HG03354 (cell line): Measurements from ENCODE around the gene CACNA1C.

ENCODE experiments used
- ATAC-seq: cut with Tn5 transposase; IDR thresholded peaks from one replicate; pipeline ENCODE4 v1.9.1; 2021; ENCODE audit warnings: mild to moderate bottlenecking; ENCODE audit not compliant: unreplicated experiment, poor library complexity, severe bottlenecking

Gene CACNA1C

GRCh38 chr12:2449586-2449985 lies 396.8 kb downstream of the CACNA1C start:
- no peak for ATAC-seq

DNA sequence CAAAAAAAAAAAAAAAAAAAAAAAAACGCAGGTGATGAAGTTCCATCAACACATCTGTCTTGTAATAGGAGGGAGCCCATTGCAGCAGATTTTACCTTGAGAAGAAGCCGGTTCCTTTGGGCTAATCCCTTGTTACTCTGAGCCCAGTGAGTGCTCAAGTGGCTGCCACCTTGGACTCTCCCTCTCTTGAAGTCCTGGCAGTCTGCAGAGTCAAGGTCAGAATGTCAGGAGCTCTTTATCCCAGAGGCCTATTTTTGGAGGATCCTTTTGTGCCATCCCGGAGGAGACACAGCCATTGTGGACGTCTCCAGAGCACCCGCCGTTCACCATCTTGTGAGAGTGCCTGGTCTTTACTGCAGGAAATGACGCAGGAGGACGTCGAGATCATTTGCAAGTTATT lies 397.8 kb downstream of the CACNA1C start:
- no peak for ATAC-seq

DNA sequence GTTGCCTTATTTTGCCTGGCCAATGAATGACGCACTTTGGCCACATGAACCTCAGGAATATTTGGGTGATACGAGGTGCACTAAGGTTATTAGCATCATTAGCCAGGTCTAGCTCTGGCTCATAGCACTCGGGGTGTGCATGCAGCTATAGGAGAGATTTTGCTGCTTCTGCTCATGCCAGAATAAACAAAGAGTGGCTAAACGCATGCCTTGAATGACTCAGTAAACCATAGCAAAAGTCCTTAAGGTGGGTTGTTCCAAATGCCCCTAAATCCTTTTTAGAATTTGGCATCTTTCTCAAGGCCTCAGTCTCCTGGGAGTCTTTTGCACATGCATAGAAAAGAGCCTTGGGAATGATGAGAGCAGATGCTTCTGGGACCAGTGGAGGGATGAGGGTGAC lies 398.2 kb downstream of the CACNA1C start:
- no peak for ATAC-seq

GRCh38 chr12:2451497-2451896 lies 398.7 kb downstream of the CACNA1C start:
- ATAC-seq, result no peak

GRCh38 chr12:2453076-2453760 lies 400.4 kb downstream of the CACNA1C start:
- no peak for ATAC-seq

DNA sequence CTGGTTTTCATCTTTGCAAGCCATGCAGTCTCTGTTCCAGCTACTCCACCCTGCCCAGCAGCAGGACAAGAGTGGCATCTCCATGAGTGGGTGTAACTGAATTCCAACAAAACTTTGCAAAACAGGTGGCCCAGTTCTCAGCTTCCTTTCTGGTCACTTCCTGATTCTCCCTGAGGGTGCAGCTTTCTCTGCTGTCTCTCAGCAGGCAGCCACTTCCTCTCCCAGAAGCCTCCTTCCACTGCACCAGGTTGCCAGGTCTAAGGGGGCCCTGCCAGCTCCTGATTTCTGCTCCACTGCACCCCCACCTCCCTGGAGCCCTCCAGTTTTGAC lies 400.9 kb downstream of the CACNA1C start:
- no peak for ATAC-seq

DNA sequence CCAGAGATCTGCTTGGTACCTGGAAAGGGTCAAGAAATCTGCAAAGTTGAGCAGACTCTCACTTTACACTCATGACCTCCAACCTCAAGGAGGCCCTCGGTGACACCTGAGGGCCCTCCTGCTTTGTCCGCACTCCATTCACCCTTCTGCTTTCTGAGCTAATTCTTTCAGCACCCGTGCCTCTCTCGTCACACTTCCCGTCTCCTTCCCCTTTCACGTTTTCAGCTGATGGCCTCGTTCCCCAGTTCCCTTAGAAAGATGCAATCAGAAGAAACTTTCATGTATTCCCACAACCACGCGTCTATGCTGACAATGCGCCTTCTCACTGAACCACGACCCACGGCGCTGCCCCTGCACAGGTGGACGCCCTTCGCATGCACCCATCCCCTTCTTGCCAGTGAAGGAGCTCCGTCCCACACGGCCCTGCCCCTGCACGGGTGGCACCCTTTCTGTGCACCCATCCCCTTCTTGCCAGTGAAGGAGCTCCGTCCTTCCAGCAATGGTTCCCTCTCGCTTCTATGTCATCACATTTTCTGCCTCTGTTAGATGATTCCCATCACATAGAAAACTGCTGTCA lies 401.9 kb downstream of the CACNA1C start:
- ATAC-seq, result no peak

DNA sequence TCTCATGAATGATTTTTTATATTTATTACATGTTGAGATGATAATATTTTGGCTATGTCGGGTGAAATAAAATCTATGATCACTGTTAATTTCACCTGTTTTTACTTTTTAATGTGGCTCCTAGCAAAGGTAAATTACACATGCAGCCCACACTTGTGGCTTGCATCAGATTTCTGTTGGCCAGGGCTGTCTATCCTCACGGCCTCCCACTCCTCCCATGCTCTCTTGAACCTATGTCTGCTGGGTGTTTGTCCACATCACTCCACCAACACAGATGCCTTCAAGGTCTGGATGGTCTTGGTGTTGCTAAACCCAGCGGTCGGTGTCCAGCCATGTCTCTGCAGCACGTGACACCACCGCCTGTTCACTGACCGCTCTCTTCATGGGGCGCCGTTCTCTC lies 402.6 kb downstream of the CACNA1C start:
- ATAC-seq, result no peak

- no peak for ATAC-seq
Observed at GRCh38 chr12:2456122-2456812, 403.5 kb downstream of the CACNA1C start.

- ATAC-seq, result no peak
Observed at GRCh38 chr12:2456813-2457186, 404.0 kb downstream of the CACNA1C start.

GRCh38 chr12:2457215-2457932 lies 404.6 kb downstream of the CACNA1C start:
- no peak for ATAC-seq

- ATAC-seq, result no peak
Observed at GRCh38 chr12:2457933-2458414, 405.2 kb downstream of the CACNA1C start.

GRCh38 chr12:2460051-2460670 lies 407.4 kb downstream of the CACNA1C start:
- ATAC-seq, result no peak

DNA sequence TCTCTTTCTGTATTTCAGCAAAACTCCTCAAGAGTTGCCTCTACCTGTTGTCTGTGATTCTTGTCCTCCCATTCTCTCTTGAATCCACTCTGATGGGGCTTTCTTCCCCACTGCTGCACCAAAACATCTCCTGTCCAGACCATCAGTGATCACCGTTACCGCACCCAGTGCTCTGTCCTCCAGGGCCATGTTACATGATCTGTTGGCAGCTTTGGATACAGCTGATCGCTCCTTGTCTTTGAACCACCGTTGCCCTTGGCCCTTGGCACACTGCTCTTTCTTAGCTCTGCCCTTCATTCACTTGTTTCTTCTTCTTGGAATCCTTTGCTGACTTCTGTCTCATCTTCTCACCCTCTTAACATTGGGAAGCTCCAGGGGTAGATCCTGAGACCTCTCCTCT lies 408.3 kb downstream of the CACNA1C start:
- ATAC-seq, result no peak

GRCh38 chr12:2461645-2462044 lies 408.9 kb downstream of the CACNA1C start:
- ATAC-seq, result no peak

DNA sequence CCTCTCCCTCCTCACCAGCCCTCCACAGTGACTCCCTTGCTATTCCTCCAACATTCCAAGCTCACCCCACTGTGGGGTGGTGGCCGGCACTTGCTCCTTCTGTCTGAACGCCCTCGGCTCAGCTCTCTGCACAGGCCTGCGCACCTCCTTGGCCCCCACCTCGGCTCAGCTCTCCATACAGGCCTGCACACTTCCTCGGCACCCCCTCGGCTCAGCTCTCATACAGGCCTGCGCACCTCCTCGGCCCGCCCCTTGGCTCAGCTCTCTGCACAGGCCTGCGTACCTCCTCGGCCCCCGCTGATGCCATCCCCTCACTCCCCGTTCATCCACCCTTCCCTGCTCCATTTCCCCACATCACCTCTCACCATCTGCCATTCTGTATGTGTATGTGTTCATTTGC lies 409.3 kb downstream of the CACNA1C start:
- no peak for ATAC-seq

DNA sequence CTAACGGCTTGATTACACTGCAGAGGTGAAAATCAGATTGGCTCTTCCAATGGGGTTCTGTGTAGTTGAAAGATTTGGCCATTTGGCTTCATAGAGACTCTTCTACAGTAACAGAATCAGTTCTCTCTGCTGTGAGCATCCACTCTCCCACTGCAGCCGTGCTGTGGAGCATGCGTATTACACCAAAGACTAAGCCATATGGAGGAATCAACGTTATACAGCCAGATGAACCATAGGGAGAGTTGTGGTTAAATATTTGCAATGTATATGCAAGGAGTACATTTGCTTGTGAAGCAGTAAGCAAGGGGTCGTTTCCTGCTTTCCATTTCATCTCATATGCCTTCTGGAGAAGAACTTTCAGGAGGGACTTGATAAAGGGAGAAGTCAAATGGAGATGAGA lies 410.9 kb downstream of the CACNA1C start:
- ATAC-seq, result no peak

DNA sequence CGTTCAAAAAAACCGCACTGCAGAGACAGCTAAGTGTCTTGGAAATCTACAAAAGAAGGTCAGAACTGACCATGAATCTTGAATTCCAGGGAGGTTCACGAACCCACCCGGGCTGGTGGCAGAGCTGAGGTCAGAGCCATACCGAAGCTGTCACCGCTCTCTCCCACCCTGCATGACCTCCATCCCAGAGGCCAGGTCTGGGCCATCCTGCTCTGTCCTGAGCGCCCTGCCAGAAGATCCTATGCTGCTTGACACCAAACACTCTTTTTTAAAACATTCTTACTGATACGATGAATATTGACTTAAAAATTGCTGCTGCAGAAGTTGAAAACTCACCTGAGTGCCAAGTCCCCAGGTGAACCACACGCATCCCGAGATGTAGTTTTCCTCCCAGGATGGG lies 412.9 kb downstream of the CACNA1C start:
- no peak for ATAC-seq

GRCh38 chr12:2466211-2466610 lies 413.4 kb downstream of the CACNA1C start:
- ATAC-seq, result no peak

GRCh38 chr12:2467447-2468195 lies 414.8 kb downstream of the CACNA1C start:
- no peak for ATAC-seq
